Panc1 (cell line): ENCODE measurements around the gene HOXC11. TPM values are rescaled to one million over a fixed set of nuclear protein-coding genes. Genes with fewer than 3 reads are reported as not detected.

ENCODE experiments used
- ATAC-seq: fragments of 200-7000 bp; cut with Tn5 transposase; 2 replicates; pipeline ENCODE4 v1.9.1; 2020; ENCODE audit warnings: mild to moderate bottlenecking, moderate library complexity
- BruUV-seq: library from RNA; stranded (reverse); fragments of 400-500 nt; replicated peaks from 2 replicates; lab custom pipeline; 2021; lab: Mats Ljungman, UMichigan
- CTCF ChIA-PET: fragments of 300-600 bp; sonication (Branson Sonifier 250); formaldehyde crosslinking; loops from one replicate; lab custom pipeline; 2022; ENCODE audit warnings: antibody characterized with exemption; lab: Charles Lee
- POLR2A ChIA-PET: fragments of 300-600 bp; sonication (Branson Sonifier 250); formaldehyde crosslinking; loops from one replicate; lab custom pipeline; 2022; ENCODE audit warnings: antibody characterized with exemption; lab: Charles Lee
- DNase-seq: peaks from one replicate; pipeline ENCODE4 v3.0.0-alpha.2; 2010; ENCODE audit warnings: low read depth, low spot score
- H3K27ac ChIP-seq: 2 replicates; pipeline ENCODE4 v1.5.1; 2011; ENCODE audit warnings: mild to moderate bottlenecking, low read length, inconsistent platforms
- H3K27me3 ChIP-seq: fragments of 200-500 bp; sonication (Bioruptor generic); 2 replicates; pipeline ENCODE4 v1.6.0; 2014; ENCODE audit warnings: low read length, inconsistent platforms; ENCODE audit not compliant: control insufficient read depth, insufficient read depth
- H3K36me3 ChIP-seq: fragments of 200-500 bp; sonication (Bioruptor generic); 2 replicates; pipeline ENCODE4 v1.5.1; 2014; ENCODE audit warnings: inconsistent platforms, mild to moderate bottlenecking, low read length, moderate library complexity; ENCODE audit not compliant: control insufficient read depth, insufficient read depth
- H3K4me1 ChIP-seq: 2 replicates; pipeline ENCODE4 v1.5.1; 2011; ENCODE audit warnings: inconsistent platforms, mild to moderate bottlenecking, low read length, moderate library complexity; ENCODE audit not compliant: control insufficient read depth, insufficient read depth
- H3K4me3 ChIP-seq, 2 experiments: 2 replicates each; pipeline ENCODE4 v1.5.1; 2011 to 2012; ENCODE audit warnings: low read depth in 2 of 2, low read length in 2 of 2, mild to moderate bottlenecking in 2 of 2, inconsistent platforms in 1 of 2, moderate library complexity in 1 of 2
- H3K9me3 ChIP-seq: fragments of 200-500 bp; sonication (Bioruptor generic); 2 replicates; pipeline ENCODE4 v1.5.1; 2014; ENCODE audit warnings: low read depth, mild to moderate bottlenecking, inconsistent platforms, low read length, moderate library complexity; ENCODE audit not compliant: control insufficient read depth, insufficient read depth
- POLR2AphosphoS5 ChIP-seq: IDR thresholded peaks from 2 replicates; pipeline ENCODE4 v1.6.1; 2012; ENCODE audit warnings: mild to moderate bottlenecking, low read depth, low read length, moderate library complexity
- SIN3A ChIP-seq: IDR thresholded peaks from 2 replicates; pipeline ENCODE4 v1.6.1; 2012; ENCODE audit warnings: low read depth, mild to moderate bottlenecking, low read length, moderate library complexity, borderline replicate concordance; ENCODE audit not compliant: insufficient read depth
- TCF7L2 ChIP-seq: IDR thresholded peaks from 2 replicates; pipeline ENCODE4 v1.6.1; 2011; ENCODE audit warnings: mild to moderate bottlenecking, low read depth, low read length, inconsistent platforms
- in situ Hi-C: cut with HindIII; loops from 2 replicates; pipeline ENCODE4 v1.10.0; 2016; ENCODE audit warnings: low sequenced_read_pairs, low pct_unique_long_range_greater_than_20kb
- intact Hi-C: fragments of 100-400 bp; cut with micrococcal nuclease; formaldehyde crosslinking; loops from one replicate; pipeline ENCODE4 v1.10.0; 2022; ENCODE audit not compliant: unreplicated experiment
- total RNA-seq: library from RNA; stranded (reverse); gene quantifications from one replicate; pipeline ENCODE4 v1.2.1, GENCODE V29; 2021; ENCODE audit not compliant: unreplicated experiment
- TF ChIP-seq, protein P1 (sequence below), 2 experiments: IDR thresholded peaks; 2 replicates each; pipeline ENCODE4 v1.6.1; 2011 to 2012; ENCODE audit warnings: low read depth in 2 of 2, control low read depth in 1 of 2, low read length in 1 of 2, mild to moderate bottlenecking in 1 of 2, moderate library complexity in 1 of 2; ENCODE audit not compliant: insufficient read depth in 1 of 2
- TF ChIP-seq, protein P2 (sequence below): fragments of 450-650 bp; IDR thresholded peaks from 2 replicates; pipeline ENCODE4 v1.5.1; 2017; ENCODE audit warnings: mild to moderate bottlenecking

The HOXC11 gene
- total RNA-seq, 1 experiment from 2014 or later: 17.0 TPM

DNA sequence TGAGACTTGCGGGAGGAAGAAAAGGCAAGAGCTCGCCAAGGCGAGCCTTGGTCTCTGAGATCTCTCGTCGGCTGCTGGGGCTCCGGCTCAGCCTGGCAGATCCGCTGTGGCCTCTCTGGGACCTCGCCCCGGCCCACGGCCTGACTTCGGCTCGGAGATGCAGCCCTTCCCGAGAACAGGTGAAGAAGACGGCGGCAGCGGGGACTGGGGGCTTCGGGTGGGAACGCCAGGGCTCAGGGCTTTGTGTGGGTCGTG, 21.0 kb downstream of the HOXC11 start:
- Histone ChIP-seq H3K36me3 (no peaks in the 10 kb centered on the region; the same call in 1 of the 2 replicates), H3K4me1 (peaks cover 12% of the 10 kb centered on the region), H3K27me3 (no peaks in the 10 kb centered on the region), H3K4me3 (peak overlapping the region; percentile 66 to 67), H3K27ac (peak overlapping the region; percentile 99), H3K9me3 (no peaks in the 10 kb centered on the region)
- ChIA-PET POLR2A (interaction anchor here (0.6 kb wide), 1 partner anchor 11 kb away, joined by 5 read pairs; no protein-coding TSS in a partner anchor), CTCF (no interaction called here)
- intact Hi-C loops: loop anchor here (10.0 kb wide), 1 partner anchor 609 kb away; the partner anchor contains the start of gene SP1
- TF ChIP-seq, protein P1, sequence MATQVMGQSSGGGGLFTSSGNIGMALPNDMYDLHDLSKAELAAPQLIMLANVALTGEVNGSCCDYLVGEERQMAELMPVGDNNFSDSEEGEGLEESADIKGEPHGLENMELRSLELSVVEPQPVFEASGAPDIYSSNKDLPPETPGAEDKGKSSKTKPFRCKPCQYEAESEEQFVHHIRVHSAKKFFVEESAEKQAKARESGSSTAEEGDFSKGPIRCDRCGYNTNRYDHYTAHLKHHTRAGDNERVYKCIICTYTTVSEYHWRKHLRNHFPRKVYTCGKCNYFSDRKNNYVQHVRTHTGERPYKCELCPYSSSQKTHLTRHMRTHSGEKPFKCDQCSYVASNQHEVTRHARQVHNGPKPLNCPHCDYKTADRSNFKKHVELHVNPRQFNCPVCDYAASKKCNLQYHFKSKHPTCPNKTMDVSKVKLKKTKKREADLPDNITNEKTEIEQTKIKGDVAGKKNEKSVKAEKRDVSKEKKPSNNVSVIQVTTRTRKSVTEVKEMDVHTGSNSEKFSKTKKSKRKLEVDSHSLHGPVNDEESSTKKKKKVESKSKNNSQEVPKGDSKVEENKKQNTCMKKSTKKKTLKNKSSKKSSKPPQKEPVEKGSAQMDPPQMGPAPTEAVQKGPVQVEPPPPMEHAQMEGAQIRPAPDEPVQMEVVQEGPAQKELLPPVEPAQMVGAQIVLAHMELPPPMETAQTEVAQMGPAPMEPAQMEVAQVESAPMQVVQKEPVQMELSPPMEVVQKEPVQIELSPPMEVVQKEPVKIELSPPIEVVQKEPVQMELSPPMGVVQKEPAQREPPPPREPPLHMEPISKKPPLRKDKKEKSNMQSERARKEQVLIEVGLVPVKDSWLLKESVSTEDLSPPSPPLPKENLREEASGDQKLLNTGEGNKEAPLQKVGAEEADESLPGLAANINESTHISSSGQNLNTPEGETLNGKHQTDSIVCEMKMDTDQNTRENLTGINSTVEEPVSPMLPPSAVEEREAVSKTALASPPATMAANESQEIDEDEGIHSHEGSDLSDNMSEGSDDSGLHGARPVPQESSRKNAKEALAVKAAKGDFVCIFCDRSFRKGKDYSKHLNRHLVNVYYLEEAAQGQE (IDR thresholded peaks at IDR 0.05; ENCODE audit: insufficient read depth in 1 of 2, low read depth in 2 of 2, low read length in 1 of 2): no peak
- TF ChIP-seq, protein P2, sequence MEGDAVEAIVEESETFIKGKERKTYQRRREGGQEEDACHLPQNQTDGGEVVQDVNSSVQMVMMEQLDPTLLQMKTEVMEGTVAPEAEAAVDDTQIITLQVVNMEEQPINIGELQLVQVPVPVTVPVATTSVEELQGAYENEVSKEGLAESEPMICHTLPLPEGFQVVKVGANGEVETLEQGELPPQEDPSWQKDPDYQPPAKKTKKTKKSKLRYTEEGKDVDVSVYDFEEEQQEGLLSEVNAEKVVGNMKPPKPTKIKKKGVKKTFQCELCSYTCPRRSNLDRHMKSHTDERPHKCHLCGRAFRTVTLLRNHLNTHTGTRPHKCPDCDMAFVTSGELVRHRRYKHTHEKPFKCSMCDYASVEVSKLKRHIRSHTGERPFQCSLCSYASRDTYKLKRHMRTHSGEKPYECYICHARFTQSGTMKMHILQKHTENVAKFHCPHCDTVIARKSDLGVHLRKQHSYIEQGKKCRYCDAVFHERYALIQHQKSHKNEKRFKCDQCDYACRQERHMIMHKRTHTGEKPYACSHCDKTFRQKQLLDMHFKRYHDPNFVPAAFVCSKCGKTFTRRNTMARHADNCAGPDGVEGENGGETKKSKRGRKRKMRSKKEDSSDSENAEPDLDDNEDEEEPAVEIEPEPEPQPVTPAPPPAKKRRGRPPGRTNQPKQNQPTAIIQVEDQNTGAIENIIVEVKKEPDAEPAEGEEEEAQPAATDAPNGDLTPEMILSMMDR: no peak
- peak; percentile 34; the same call in 1 of the 2 replicates for TF ChIP-seq SIN3A
- in situ Hi-C loops: no loop called here
- no TSS peak for BruUV-seq
- no peak for ATAC-seq
- no peak for DNase-seq

DNA sequence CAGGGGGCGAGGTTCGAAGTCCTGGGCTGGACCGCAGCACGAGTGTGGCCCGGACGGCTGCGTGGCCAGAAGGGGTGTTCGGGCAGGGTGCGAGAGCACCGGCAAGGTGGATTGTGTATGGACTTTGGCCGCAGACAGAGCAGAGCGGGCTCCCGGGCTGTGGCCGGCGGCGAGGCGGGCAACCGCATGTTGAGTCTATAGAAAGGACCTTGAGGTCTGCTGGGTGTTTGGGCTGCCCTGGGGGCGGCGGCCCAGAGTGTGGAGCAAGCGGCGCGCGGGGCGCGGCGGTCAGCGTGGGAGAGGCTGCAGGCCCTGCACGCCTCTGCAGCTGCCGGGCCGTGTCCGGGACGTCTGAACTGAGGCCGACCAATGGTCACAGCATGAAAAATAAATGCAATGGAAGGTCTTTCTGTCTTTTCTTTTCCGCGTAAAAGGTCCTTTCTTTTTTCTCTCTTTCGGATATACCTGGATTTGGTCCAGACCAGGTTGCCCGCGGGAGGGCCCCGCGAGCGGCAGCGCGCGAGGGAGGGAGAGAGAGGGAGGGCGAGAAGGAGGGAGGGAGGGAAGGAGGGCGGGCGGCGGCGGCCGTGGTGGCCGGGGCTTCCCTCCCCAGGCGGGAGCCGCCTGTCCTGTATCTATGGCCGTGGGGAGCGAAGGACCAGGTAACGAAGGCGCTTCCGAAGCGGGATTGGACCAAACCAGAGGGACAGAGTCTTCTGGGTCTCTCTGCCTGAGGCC, 21.5 kb downstream of the HOXC11 start:
- TF ChIP-seq TCF7L2: no peak
- TF ChIP-seq POLR2AphosphoS5: no peak
- peak; percentile 25; the same call in 1 of the 2 replicates for TF ChIP-seq SIN3A
- intact Hi-C loops: loop anchor here (10.0 kb wide), 1 partner anchor 610 kb away; the partner anchor contains the start of gene SP1
- H3K27me3 ChIP-seq: no peaks in the 10 kb centered on the region
- ChIA-PET POLR2A (interaction anchor here (0.6 to 1.4 kb wide), 2 partner anchors 9 to 12 kb away, joined by 5 to 16 read pairs; partner anchors contain the start of gene HOXC10), CTCF (no interaction called here)
- peaks cover 11% of the 10 kb centered on the region for H3K4me1 ChIP-seq
- TSS peak; percentile 8 for BruUV-seq
- no peaks in the 10 kb centered on the region for H3K9me3 ChIP-seq
- H3K27ac ChIP-seq: peak overlapping the region; percentile 99
- in situ Hi-C loops: no loop called here
- peak; percentile 13 for ATAC-seq
- DNase-seq: no peak
- peak overlapping the region; percentile 66 to 67 for H3K4me3 ChIP-seq
- no peaks in the 10 kb centered on the region; the same call in 1 of the 2 replicates for H3K36me3 ChIP-seq
